ENCODE data around the gene GTPBP4.
A peak's percentile ranks its signal among the peaks of the same experiment; 100 is the strongest.
"Not testable (repeated sequence)": the region's sequence is repeated elsewhere in the genome, so short reads cannot be mapped to it uniquely, and the experiment has no call there.

Gene GTPBP4

GRCh38 chr10:1024103-1024502 lies 35.9 kb downstream of the GTPBP4 start:
- DNase-seq (ENCODE audit: low read depth), result no peak

- DNase-seq (ENCODE audit: low read depth), result no peak
Observed at GRCh38 chr10:1025683-1026082, 37.4 kb downstream of the GTPBP4 start, which contains the start of gene IDI2. Gene IDI2 (minus strand): TSS chr10:1025859. CDS start chr10:1024723, 1,136 bp downstream.

- DNase-seq (ENCODE audit: low read depth), result no peak
Observed at GRCh38 chr10:1026578-1026977, 38.3 kb downstream of the GTPBP4 start.

- no peak for DNase-seq (ENCODE audit: low read depth)
Observed at GRCh38 chr10:1029838-1030237, 41.6 kb downstream of the GTPBP4 start.

- DNase-seq (ENCODE audit: low read depth), result no peak
Observed at GRCh38 chr10:1033601-1034000, 45.4 kb downstream of the GTPBP4 start.

- DNase-seq (ENCODE audit: low read depth), result no peak
Observed at GRCh38 chr10:1034758-1035157, 46.5 kb downstream of the GTPBP4 start.

GRCh38 chr10:1035201-1035600 lies 47.0 kb downstream of the GTPBP4 start:
- DNase-seq (ENCODE audit: low read depth), result no peak

- peak; percentile 19 for DNase-seq (ENCODE audit: low read depth)
Observed at GRCh38 chr10:1036341-1036791, 48.1 kb downstream of the GTPBP4 start.

- DNase-seq (ENCODE audit: low read depth), result no peak
Observed at GRCh38 chr10:1037098-1037497, 48.9 kb downstream of the GTPBP4 start.

GRCh38 chr10:1038769-1039168 lies 50.5 kb downstream of the GTPBP4 start:
- not testable (repeated sequence) for DNase-seq (ENCODE audit: low read depth)

- DNase-seq (ENCODE audit: low read depth), result no peak
Observed at GRCh38 chr10:1040133-1040532, 51.9 kb downstream of the GTPBP4 start.

GRCh38 chr10:1041514-1041913 lies 53.3 kb downstream of the GTPBP4 start:
- DNase-seq (ENCODE audit: low read depth), result no peak

- DNase-seq (ENCODE audit: low read depth), result no peak
Observed at GRCh38 chr10:1043532-1043995, 55.3 kb downstream of the GTPBP4 start.

GRCh38 chr10:1044146-1044545 lies 55.9 kb downstream of the GTPBP4 start:
- no peak for DNase-seq (ENCODE audit: low read depth)

GRCh38 chr10:1044964-1045363 lies 56.7 kb downstream of the GTPBP4 start:
- DNase-seq (ENCODE audit: low read depth), result no peak

GRCh38 chr10:1045415-1045814 lies 57.2 kb downstream of the GTPBP4 start:
- no peak for DNase-seq (ENCODE audit: low read depth)

GRCh38 chr10:1047937-1048336 lies 59.7 kb downstream of the GTPBP4 start:
- no peak for DNase-seq (ENCODE audit: low read depth)

GRCh38 chr10:1048349-1048731 lies 60.1 kb downstream of the GTPBP4 start:
- peak; percentile 71 for DNase-seq (ENCODE audit: low read depth)

- peak; percentile 94 for DNase-seq (ENCODE audit: low read depth)
Observed at GRCh38 chr10:1048732-1049424, 60.6 kb downstream of the GTPBP4 start, which contains the start of gene IDI1. Gene IDI1 (minus strand): TSS chr10:1049119. CDS start chr10:1049003, 116 bp downstream.

- no peak for DNase-seq (ENCODE audit: low read depth)
Observed at GRCh38 chr10:1049425-1049958, 61.3 kb downstream of the GTPBP4 start.

GRCh38 chr10:1050145-1050544 lies 61.9 kb downstream of the GTPBP4 start:
- DNase-seq (ENCODE audit: low read depth), result no peak

GRCh38 chr10:1050554-1050953 lies 62.3 kb downstream of the GTPBP4 start:
- no peak for DNase-seq (ENCODE audit: low read depth)

GRCh38 chr10:1054684-1055083 lies 66.5 kb downstream of the GTPBP4 start:
- DNase-seq (ENCODE audit: low read depth), result no peak

All from stimulated activated CD4-positive, alpha-beta T cell treated with anti-CD3 and anti-CD28 coated beads, Interleukin-2, amount 100 ng/mL, for 4 hours (primary cell).